Measurements from ENCODE around the gene NT5C1A. TPM values are rescaled to one million over a fixed set of nuclear protein-coding genes. Genes with fewer than 3 reads are reported as not detected.

The NT5C1A gene
- total RNA-seq, 1 experiment from 2014 or later: not detected

- no TSS peak for BruUV-seq (replicated peaks)
- Histone ChIP-seq H2AFZ (ENCODE audit: low read length) (no peak overlapping the region), H3K9me2 (replicated peaks; ENCODE audit: low read length) (no peaks in the 10 kb centered on the region), H3K9ac (ENCODE audit: low read length) (no peak overlapping the region), H3K4me3 (ENCODE audit: low read length) (no peak overlapping the region), H3K4me2 (ENCODE audit: low read length) (no peak overlapping the region), H3K79me2 (ENCODE audit: low read length) (no peaks in the 10 kb centered on the region), H3K9me3 (ENCODE audit: low read length) (no peaks in the 10 kb centered on the region), H3K36me3 (ENCODE audit: low read depth, low read length) (no peaks in the 10 kb centered on the region), H3F3A (ENCODE audit: low read length, unreplicated experiment) (no peaks in the 10 kb centered on the region), H3K27me3 (ENCODE audit: low read length) (peaks cover 7% of the 10 kb centered on the region; the same call in 1 of the 2 replicates), H3K4me1 (ENCODE audit: insufficient read depth, low read length) (no peaks in the 10 kb centered on the region), H3K27ac (ENCODE audit: low read length) (no peak overlapping the region), H4K20me1 (ENCODE audit: low read length) (no peaks in the 10 kb centered on the region)
- intact Hi-C loops (cut with micrococcal nuclease): no loop called here
- ChIA-PET POLR2A (ENCODE audit: unreplicated experiment) (no interaction called here), CTCF (no interaction called here)
- DNase-seq: no peak
- TF ChIP-seq EZH2phosphoT487 (IDR thresholded peaks at IDR 0.05; ENCODE audit: borderline replicate concordance, low read length) (no peak), EZH2 (IDR thresholded peaks at IDR 0.05; ENCODE audit: low read length, unreplicated experiment) (no peak), CTCF (conservative IDR thresholded peaks at IDR 0.05; ENCODE audit: low read depth, low read length) (no peak)
- ATAC-seq: no peak
Observed at GRCh38 chr1:39685071-39685470, 13.2 kb upstream of the NT5C1A start.

- intact Hi-C loops (cut with micrococcal nuclease): no loop called here
- no peak for TF ChIP-seq CTCF (conservative IDR thresholded peaks at IDR 0.05; ENCODE audit: low read depth, low read length)
- TF ChIP-seq EZH2 (IDR thresholded peaks at IDR 0.05; ENCODE audit: low read length, unreplicated experiment): no peak
- TF ChIP-seq EZH2phosphoT487 (IDR thresholded peaks at IDR 0.05; ENCODE audit: borderline replicate concordance, low read length): no peak
- ATAC-seq (no peak), DNase-seq (no peak)
- H2AFZ ChIP-seq (ENCODE audit: low read length): no peak overlapping the region
- peaks cover 7% of the 10 kb centered on the region; the same call in 1 of the 2 replicates for H3K27me3 ChIP-seq (ENCODE audit: low read length)
- no peaks in the 10 kb centered on the region for H3K9me2 ChIP-seq (replicated peaks; ENCODE audit: low read length)
- CTCF ChIA-PET: no interaction called here
- no peaks in the 10 kb centered on the region for H3K4me1 ChIP-seq (ENCODE audit: insufficient read depth, low read length)
- no peaks in the 10 kb centered on the region for H3K9me3 ChIP-seq (ENCODE audit: low read length)
- H3K4me3 ChIP-seq (ENCODE audit: low read length): no peak overlapping the region
- H3F3A ChIP-seq (ENCODE audit: low read length, unreplicated experiment): no peaks in the 10 kb centered on the region
- POLR2A ChIA-PET (ENCODE audit: unreplicated experiment): interaction anchor here (0.6 kb wide), 1 partner anchor 400 kb away, joined by 3 read pairs; no protein-coding TSS in a partner anchor
- no peaks in the 10 kb centered on the region for H3K36me3 ChIP-seq (ENCODE audit: low read depth, low read length)
- H3K4me2 ChIP-seq (ENCODE audit: low read length): no peak overlapping the region
- H3K27ac ChIP-seq (ENCODE audit: low read length): no peak overlapping the region
- H4K20me1 ChIP-seq (ENCODE audit: low read length): no peaks in the 10 kb centered on the region
- no peaks in the 10 kb centered on the region for H3K79me2 ChIP-seq (ENCODE audit: low read length)
- no peak overlapping the region for H3K9ac ChIP-seq (ENCODE audit: low read length)
- BruUV-seq (replicated peaks): no TSS peak
Observed at GRCh38 chr1:39684313-39684664, 12.4 kb upstream of the NT5C1A start.

- CTCF ChIA-PET: no interaction called here
- no peak for ATAC-seq
Observed at GRCh38 chr1:39683591-39684312, 11.8 kb upstream of the NT5C1A start.

More at GRCh38 chr1:39683591-39684312, 11.8 kb upstream of the NT5C1A start:
- Histone ChIP-seq H3F3A (ENCODE audit: low read length, unreplicated experiment) (no peaks in the 10 kb centered on the region), H4K20me1 (ENCODE audit: low read length) (no peaks in the 10 kb centered on the region), H3K27me3 (ENCODE audit: low read length) (peaks cover 7% of the 10 kb centered on the region; the same call in 1 of the 2 replicates), H3K27ac (ENCODE audit: low read length) (no peak overlapping the region), H3K4me1 (ENCODE audit: insufficient read depth, low read length) (no peaks in the 10 kb centered on the region), H3K36me3 (ENCODE audit: low read depth, low read length) (no peaks in the 10 kb centered on the region), H3K4me2 (ENCODE audit: low read length) (no peak overlapping the region), H2AFZ (ENCODE audit: low read length) (no peak overlapping the region), H3K4me3 (ENCODE audit: low read length) (no peak overlapping the region), H3K9ac (ENCODE audit: low read length) (no peak overlapping the region), H3K9me2 (replicated peaks; ENCODE audit: low read length) (no peaks in the 10 kb centered on the region), H3K79me2 (ENCODE audit: low read length) (no peaks in the 10 kb centered on the region), H3K9me3 (ENCODE audit: low read length) (no peaks in the 10 kb centered on the region)
- TF ChIP-seq CTCF (conservative IDR thresholded peaks at IDR 0.05; ENCODE audit: low read depth, low read length) (no peak), EZH2 (IDR thresholded peaks at IDR 0.05; ENCODE audit: low read length, unreplicated experiment) (no peak), EZH2phosphoT487 (IDR thresholded peaks at IDR 0.05; ENCODE audit: borderline replicate concordance, low read length) (no peak)
- POLR2A ChIA-PET (ENCODE audit: unreplicated experiment): interaction anchor here (0.6 kb wide), 1 partner anchor 400 kb away, joined by 3 read pairs; no protein-coding TSS in a partner anchor
- intact Hi-C loops (cut with micrococcal nuclease): no loop called here
- DNase-seq: no peak
- BruUV-seq (replicated peaks): no TSS peak
